GM21526 (cell line): Measurements from ENCODE around the gene ALDH5A1.

Experiments used
- ATAC-seq: cut with Tn5 transposase; IDR thresholded peaks from one replicate; pipeline ENCODE4 v1.9.1; 2021; ENCODE audit warnings: moderate library complexity; ENCODE audit not compliant: unreplicated experiment, low FRiP score

The ALDH5A1 gene

GRCh38 chr6:24564081-24564480 is 69.3 kb downstream of the ALDH5A1 start:
- no peak for ATAC-seq

- ATAC-seq, result no peak
Observed at GRCh38 chr6:24565196-24565595, 70.4 kb downstream of the ALDH5A1 start.

GRCh38 chr6:24566020-24566767 is 71.4 kb downstream of the ALDH5A1 start:
- ATAC-seq, result no peak

GRCh38 chr6:24568683-24569082 is 73.9 kb downstream of the ALDH5A1 start:
- no peak for ATAC-seq

GRCh38 chr6:24569811-24570210 is 75.0 kb downstream of the ALDH5A1 start:
- no peak for ATAC-seq

GRCh38 chr6:24571361-24571760 is 76.6 kb downstream of the ALDH5A1 start:
- no peak for ATAC-seq

GRCh38 chr6:24574809-24575208 is 80.0 kb downstream of the ALDH5A1 start:
- peak; percentile 79 for ATAC-seq

- no peak for ATAC-seq
Observed at GRCh38 chr6:24576447-24576846, 81.7 kb downstream of the ALDH5A1 start.

- ATAC-seq, result peak; percentile 65
Observed at GRCh38 chr6:24581084-24581669, 86.4 kb downstream of the ALDH5A1 start.

- ATAC-seq, result peak; percentile 72
Observed at GRCh38 chr6:24583463-24584381, 89.0 kb downstream of the ALDH5A1 start.

GRCh38 chr6:24584382-24584720 is 89.6 kb downstream of the ALDH5A1 start:
- ATAC-seq, result no peak
